OCI-LY7 (cell line): ENCODE measurements around the gene AQP11.

Experiments used
- EZH2phosphoT487 ChIP-seq: fragments of 200-600 bp; sonication (generic); IDR thresholded peaks from 2 replicates; pipeline ENCODE4 v1.6.1; 2018; ENCODE audit warnings: low read depth, borderline replicate concordance, mild to moderate bottlenecking, mixed run types, antibody characterized with exemption, low read length, moderate library complexity, mixed read lengths
- TF ChIP-seq, protein P1 (sequence below): fragments of 200-600 bp; sonication (generic); conservative IDR thresholded peaks from 2 replicates; pipeline ENCODE4 v1.5.1; 2014; ENCODE audit warnings: mild to moderate bottlenecking, antibody characterized with exemption, low read length, moderate library complexity, mixed read lengths

DNA sequence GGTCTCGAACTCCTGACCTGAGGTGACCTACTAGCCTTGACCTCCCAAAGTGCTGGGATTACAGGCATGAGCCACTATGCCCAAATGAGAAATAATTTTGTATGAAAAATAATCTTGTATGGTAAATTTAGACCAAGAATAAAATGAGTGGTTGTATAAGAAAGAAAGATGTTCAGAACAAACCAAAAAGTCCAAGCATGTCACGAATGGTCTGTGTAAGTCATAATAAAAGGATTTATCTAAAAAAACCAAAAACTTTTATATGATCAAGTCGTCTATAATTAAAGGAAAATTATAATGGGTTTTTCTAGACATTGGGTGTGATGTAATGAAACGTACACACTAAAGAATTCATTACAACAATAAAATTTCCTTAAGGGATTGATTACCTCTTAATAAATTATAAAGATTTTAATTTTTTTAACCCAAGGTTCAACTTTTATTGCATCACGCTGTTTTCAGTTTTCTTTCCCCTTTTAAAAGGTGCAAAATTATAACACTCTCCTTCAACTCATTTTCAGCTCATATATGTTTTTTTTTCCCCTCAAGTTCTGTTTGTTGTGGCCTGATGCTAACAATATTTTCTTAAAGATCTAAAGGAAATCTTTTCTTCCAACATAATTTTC, 8.9 kb upstream of the AQP11 start:
- TF ChIP-seq, protein P1, sequence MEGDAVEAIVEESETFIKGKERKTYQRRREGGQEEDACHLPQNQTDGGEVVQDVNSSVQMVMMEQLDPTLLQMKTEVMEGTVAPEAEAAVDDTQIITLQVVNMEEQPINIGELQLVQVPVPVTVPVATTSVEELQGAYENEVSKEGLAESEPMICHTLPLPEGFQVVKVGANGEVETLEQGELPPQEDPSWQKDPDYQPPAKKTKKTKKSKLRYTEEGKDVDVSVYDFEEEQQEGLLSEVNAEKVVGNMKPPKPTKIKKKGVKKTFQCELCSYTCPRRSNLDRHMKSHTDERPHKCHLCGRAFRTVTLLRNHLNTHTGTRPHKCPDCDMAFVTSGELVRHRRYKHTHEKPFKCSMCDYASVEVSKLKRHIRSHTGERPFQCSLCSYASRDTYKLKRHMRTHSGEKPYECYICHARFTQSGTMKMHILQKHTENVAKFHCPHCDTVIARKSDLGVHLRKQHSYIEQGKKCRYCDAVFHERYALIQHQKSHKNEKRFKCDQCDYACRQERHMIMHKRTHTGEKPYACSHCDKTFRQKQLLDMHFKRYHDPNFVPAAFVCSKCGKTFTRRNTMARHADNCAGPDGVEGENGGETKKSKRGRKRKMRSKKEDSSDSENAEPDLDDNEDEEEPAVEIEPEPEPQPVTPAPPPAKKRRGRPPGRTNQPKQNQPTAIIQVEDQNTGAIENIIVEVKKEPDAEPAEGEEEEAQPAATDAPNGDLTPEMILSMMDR, result no peak
- TF ChIP-seq EZH2phosphoT487, result no peak
